Stimulated activated CD4-positive, alpha-beta T cell treated with anti-CD3 and anti-CD28 coated beads, Interleukin-1b, Interleukin-23, amount 100 ng/mL, for 4 hours (primary cell): ENCODE results near the gene TAPT1.
"Not testable (repeated sequence)": the region's sequence is repeated elsewhere in the genome, so short reads cannot be mapped to it uniquely, and the experiment has no call there.

Source experiments
- DNase-seq, 2 donors: peaks; one replicate each; pipeline ENCODE4 v3.0.0-alpha.2; 2020; ENCODE audit warnings: low read depth in 2 of 2

Gene TAPT1

GRCh38 chr4:16225863-16226815 lies at the start of gene TAPT1:
Gene TAPT1, minus strand, starts transcription at chr4:16226471. Its CDS starts 14 bp downstream, at chr4:16226457.
- peak; percentile 64 to 84 for DNase-seq

- DNase-seq, result no peak
Measured at GRCh38 chr4:16271411-16271810, 45.1 kb upstream of the TAPT1 start.

- DNase-seq, result no peak
Measured at GRCh38 chr4:16270454-16271328, 44.4 kb upstream of the TAPT1 start.

GRCh38 chr4:16269742-16270453 lies 43.6 kb upstream of the TAPT1 start:
- DNase-seq, result not testable (repeated sequence)

- DNase-seq, result no peak
Measured at GRCh38 chr4:16269240-16269639, 43.0 kb upstream of the TAPT1 start.

GRCh38 chr4:16268290-16268689 lies 42.0 kb upstream of the TAPT1 start:
- no peak for DNase-seq

- DNase-seq, result no peak
Measured at GRCh38 chr4:16267639-16268038, 41.4 kb upstream of the TAPT1 start.

- DNase-seq, result no peak
Measured at GRCh38 chr4:16265820-16266219, 39.5 kb upstream of the TAPT1 start.

GRCh38 chr4:16264798-16265197 lies 38.5 kb upstream of the TAPT1 start:
- no peak for DNase-seq

GRCh38 chr4:16263056-16263455 lies 36.8 kb upstream of the TAPT1 start:
- DNase-seq, result no peak

- DNase-seq, result no peak
Measured at GRCh38 chr4:16262188-16262587, 35.9 kb upstream of the TAPT1 start.

- DNase-seq, result no peak
Measured at GRCh38 chr4:16261313-16261878, 35.1 kb upstream of the TAPT1 start.

- no peak for DNase-seq
Measured at GRCh38 chr4:16259889-16260246, 33.6 kb upstream of the TAPT1 start.

- no peak for DNase-seq
Measured at GRCh38 chr4:16259241-16259888, 33.1 kb upstream of the TAPT1 start.

GRCh38 chr4:16257611-16258010 lies 31.3 kb upstream of the TAPT1 start:
- no peak for DNase-seq

GRCh38 chr4:16256343-16256742 lies 30.1 kb upstream of the TAPT1 start:
- no peak for DNase-seq

GRCh38 chr4:16255730-16256129 lies 29.5 kb upstream of the TAPT1 start:
- no peak for DNase-seq

GRCh38 chr4:16253127-16253960 lies 27.1 kb upstream of the TAPT1 start:
- DNase-seq, result no peak

GRCh38 chr4:16250661-16251365 lies 24.5 kb upstream of the TAPT1 start:
- DNase-seq, result no peak

GRCh38 chr4:16248605-16249004 lies 22.3 kb upstream of the TAPT1 start:
- no peak for DNase-seq
